GM12872 (cell line): ENCODE measurements around the gene FRMPD4.
A peak's percentile ranks its signal among the peaks of the same experiment; 100 is the strongest.

Source experiments
- CTCF ChIP-seq: IDR thresholded peaks from 3 replicates; pipeline ENCODE4 v1.5.1; 2011; ENCODE audit warnings: low read depth, mild to moderate bottlenecking, low read length, moderate library complexity; ENCODE audit not compliant: insufficient read depth

The FRMPD4 gene

GRCh38 chrX:12138361-12139313 is at the start of gene FRMPD4:
Gene FRMPD4, plus strand, starts transcription at chrX:12138473. Its CDS starts 499 bp downstream, at chrX:12138972.
- TF ChIP-seq CTCF, result no peak

GRCh38 chrX:12089740-12090139 is 48.5 kb upstream of the FRMPD4 start:
- no peak for TF ChIP-seq CTCF

GRCh38 chrX:12113321-12113720 is 25.0 kb upstream of the FRMPD4 start:
- TF ChIP-seq CTCF, result no peak

GRCh38 chrX:12115377-12115776 is 22.9 kb upstream of the FRMPD4 start:
- TF ChIP-seq CTCF, result peak; percentile 47; the same call in 2 of the 3 replicates

GRCh38 chrX:12118134-12118533 is 20.1 kb upstream of the FRMPD4 start:
- no peak for TF ChIP-seq CTCF

GRCh38 chrX:12128017-12128416 is 10.3 kb upstream of the FRMPD4 start:
- TF ChIP-seq CTCF, result no peak

- TF ChIP-seq CTCF, result no peak
Observed at GRCh38 chrX:12137951-12138360, 317 bp upstream of the FRMPD4 start.
